A549 (cell line): ENCODE measurements around the gene TP53BP2. TPM values are rescaled to one million over a fixed set of nuclear protein-coding genes. Genes with fewer than 3 reads are reported as not detected.

Experiments
- ATAC-seq, 2 experiments: fragments of 200-7000 bp in 1 of 2; fragments of >200 bp in 1 of 2; cut with Nextera tagmentation in 1 of 2; cut with Tn5 transposase in 1 of 2; 3 replicates each; pipeline versions ENCODE4 v1.8.0 to v1.9.1; 2018 to 2020; ENCODE audit warnings: mild to moderate bottlenecking in 1 of 2, moderate library complexity in 1 of 2
- CTCF ChIA-PET: fragments of 300-600 bp; sonication (Branson Sonifier 250); formaldehyde crosslinking; extraction: SDS; loops from one replicate; lab custom pipeline; 2021; ENCODE audit warnings: antibody characterized with exemption, inconsistent platforms; lab: Yijun Ruan, JAX
- POLR2A ChIA-PET: fragments of 350-600 bp; formaldehyde crosslinking; extraction: SDS; loops from one replicate; lab custom pipeline; 2021; ENCODE audit warnings: antibody characterized with exemption, inconsistent platforms; lab: Yijun Ruan, JAX
- DNase-seq, 2 experiments: peaks; one replicate each; pipeline versions ENCODE4 v3.0.0 to v3.0.0-alpha.2; 2011 to 2016; ENCODE audit warnings: low read depth in 1 of 2, low spot score in 1 of 2
- FAIRE-seq: peaks from 2 replicates; lab custom pipeline; 2011; peaks lifted over from hg19 to GRCh38; lab: Jason Lieb, UNC
- H3K27ac ChIP-seq, 2 experiments: fragments of >200 bp; sonication (Bioruptor Twin); formaldehyde crosslinking; 3 replicates each; pipeline ENCODE4 v1.5.1; 2016 to 2017
- H3K4me1 ChIP-seq: fragments of >200 bp; sonication (Bioruptor Twin); formaldehyde crosslinking; 3 replicates; pipeline ENCODE4 v1.6.1; 2016
- H3K4me2 ChIP-seq: fragments of >200 bp; sonication (Bioruptor Twin); formaldehyde crosslinking; 3 replicates; pipeline ENCODE4 v1.6.1; 2016
- H3K4me3 ChIP-seq: fragments of >200 bp; sonication (Bioruptor Twin); formaldehyde crosslinking; 3 replicates; pipeline ENCODE4 v1.5.1; 2016
- H3K9me3 ChIP-seq: fragments of >200 bp; sonication (Bioruptor Twin); formaldehyde crosslinking; 3 replicates; pipeline ENCODE4 v1.6.1; 2016
- BHLHE40 ChIP-seq: IDR thresholded peaks from 2 replicates; pipeline ENCODE4 v1.6.1; 2012; ENCODE audit warnings: low read depth, low read length, inconsistent platforms
- CEBPB ChIP-seq, 2 experiments: fragments of >200 bp in 1 of 2; sonication (Bioruptor Twin) in 1 of 2; formaldehyde crosslinking in 1 of 2; IDR thresholded peaks; 2 replicates each; pipeline ENCODE4 v1.6.1; 2012 to 2016
- EHF ChIP-seq: fragments of 250-450 bp; sonication (Bioruptor Pico); IDR thresholded peaks from 2 replicates; pipeline ENCODE4 v1.5.0; 2020; ENCODE audit warnings: mild to moderate bottlenecking
- ESRRA ChIP-seq: fragments of 150-350 bp; IDR thresholded peaks from 2 replicates; pipeline ENCODE4 v1.6.1; 2014; ENCODE audit warnings: mild to moderate bottlenecking, low read length, borderline replicate concordance
- GATA3 ChIP-seq: IDR thresholded peaks from 2 replicates; pipeline ENCODE4 v1.6.1; 2012; ENCODE audit warnings: borderline replicate concordance
- HES2 ChIP-seq: fragments of >200 bp; sonication (Bioruptor Twin); formaldehyde crosslinking; IDR thresholded peaks from 2 replicates; pipeline ENCODE4 v1.6.1; 2016
- JUN ChIP-seq, 2 experiments: fragments of >200 bp; sonication (Bioruptor Twin); formaldehyde crosslinking; IDR thresholded peaks; 2 replicates in 1 of 2; 3 replicates in 1 of 2; pipeline ENCODE4 v1.6.1; 2016 to 2017
- JUNB ChIP-seq: fragments of >200 bp; sonication (Bioruptor Twin); formaldehyde crosslinking; IDR thresholded peaks from 2 replicates; pipeline ENCODE4 v1.6.1; 2016
- MAFK ChIP-seq: fragments of 450-650 bp; IDR thresholded peaks from 2 replicates; pipeline ENCODE4 v1.6.1; 2014; ENCODE audit not compliant: partially characterized antibody
- MAZ ChIP-seq: fragments of 150-350 bp; IDR thresholded peaks from 2 replicates; pipeline ENCODE4 v1.6.1; 2014; ENCODE audit warnings: antibody characterized with exemption, low read depth, low read length, borderline replicate concordance
- MYC ChIP-seq: IDR thresholded peaks from 2 replicates; pipeline ENCODE4 v1.6.1; 2012; ENCODE audit warnings: mild to moderate bottlenecking, inconsistent platforms, low read length, improper control_type of control experiment, borderline replicate concordance
- NPAS2 ChIP-seq: fragments of 250-450 bp; sonication (Bioruptor Pico); IDR thresholded peaks from 2 replicates; pipeline ENCODE4 v1.8.0; 2022; ENCODE audit warnings: mild to moderate bottlenecking, moderate library complexity, borderline replicate concordance
- NR3C1 ChIP-seq: fragments of >200 bp; sonication (Bioruptor Twin); formaldehyde crosslinking; IDR thresholded peaks from 3 replicates; pipeline ENCODE4 v1.6.1; 2017
- POLR2AphosphoS2 ChIP-seq: conservative IDR thresholded peaks from 2 replicates; pipeline ENCODE4 v1.6.1; 2012; ENCODE audit warnings: low read length, improper control_type of control experiment, inconsistent platforms
- RARB ChIP-seq: fragments of 250-450 bp; sonication (Bioruptor Pico); IDR thresholded peaks from 2 replicates; pipeline ENCODE4 v1.8.0; 2021; ENCODE audit warnings: mild to moderate bottlenecking, moderate library complexity
- RCOR1 ChIP-seq: fragments of 150-350 bp; IDR thresholded peaks from 2 replicates; pipeline ENCODE4 v1.6.1; 2014; ENCODE audit warnings: antibody characterized with exemption, low read length, low read depth
- REST ChIP-seq: fragments of 200-600 bp; sonication (generic); IDR thresholded peaks from 2 replicates; pipeline ENCODE4 v1.6.1; 2016; ENCODE audit warnings: antibody characterized with exemption, mild to moderate bottlenecking, moderate library complexity
- RFX5 ChIP-seq: fragments of 450-650 bp; IDR thresholded peaks from 2 replicates; pipeline ENCODE4 v1.7.1; 2014; ENCODE audit warnings: antibody characterized with exemption, mild to moderate bottlenecking, moderate library complexity
- RNF2 ChIP-seq: fragments of 200-600 bp; sonication (generic); IDR thresholded peaks from 2 replicates; pipeline ENCODE4 v1.6.1; 2016; ENCODE audit warnings: low read depth, mild to moderate bottlenecking, antibody characterized with exemption, moderate library complexity, borderline replicate concordance
- TP53 ChIP-seq: fragments of 250-450 bp; sonication (Bioruptor Pico); IDR thresholded peaks from 2 replicates; pipeline ENCODE4 v1.5.0; 2021; ENCODE audit warnings: mild to moderate bottlenecking, moderate library complexity
- ZC3H11A ChIP-seq: fragments of 450-650 bp; IDR thresholded peaks from 2 replicates; pipeline ENCODE4 v1.6.1; 2014; ENCODE audit warnings: antibody characterized with exemption, mild to moderate bottlenecking
- ZNF302 ChIP-seq: fragments of 250-450 bp; sonication (Bioruptor Pico); IDR thresholded peaks from 2 replicates; pipeline ENCODE4 v1.9.0; 2021; ENCODE audit warnings: inconsistent platforms, mild to moderate bottlenecking, moderate library complexity
- ZSCAN20 ChIP-seq: fragments of 250-450 bp; sonication (Bioruptor Pico); IDR thresholded peaks from 2 replicates; pipeline ENCODE4 v1.8.0; 2022; ENCODE audit warnings: mild to moderate bottlenecking, moderate library complexity
- WGBS: methylation state at CpG from one replicate; pipeline ENCODE4 v1.1.6; 2017; ENCODE audit errors: missing lambda C conversion rate; 5-methylcytosine and 5-hydroxymethylcytosine counted together
- polyA plus RNA-seq, 4 experiments: library from polyadenylated mRNA; depleted of rRNA in 3 of 4; stranded (reverse); fragments of >200 nt; fragmentation: RNase III in 1 of 4; extraction: RNeasy Plus Mini Kit Qiagen cat#74134 plus additional on column Dnase treatment in 1 of 4; gene quantifications; 2 replicates in 3 of 4; 3 replicates in 1 of 4; pipeline ENCODE4 v1.2.3, GENCODE V29; 2011 to 2017
- TF ChIP-seq, protein P1 (sequence below): IDR thresholded peaks from 2 replicates; pipeline ENCODE4 v1.6.1; 2012
- TF ChIP-seq, protein P2 (sequence below): fragments of >200 bp; sonication (Bioruptor Twin); formaldehyde crosslinking; IDR thresholded peaks from 3 replicates; pipeline ENCODE4 v1.5.1; 2016

Gene TP53BP2
- polyA plus RNA-seq, 2 of the 4 experiments (the other 2 are of a cell fraction): 14.0 to 33.5 TPM

- no peak overlapping the region for H3K4me2 ChIP-seq
- POLR2A ChIA-PET: no interaction called here
- no peak overlapping the region for H3K4me3 ChIP-seq
- TF ChIP-seq ZC3H11A (no peak), GATA3 (no peak), JUNB (no peak), RFX5 (no peak), RARB (CRISPR knock-in tag) (no peak), CEBPB (IDR thresholded peaks at IDR 0.05) (no peak), MAFK (no peak), RNF2 (no peak), POLR2AphosphoS2 (no peak), NR3C1 (no peak), ESRRA (no peak), TP53 (no peak)
- TF ChIP-seq, all 56 proteins: peak for 0
- FAIRE-seq (no peak), DNase-seq (no peak), ATAC-seq (no peak)
- Histone ChIP-seq H3K9me3 (no peaks in the 10 kb centered on the region), H3K27ac (no peak overlapping the region), H3K4me1 (no peaks in the 10 kb centered on the region)
- CTCF ChIA-PET: interaction anchor here (1.0 to 2.6 kb wide), 3 partner anchors 7 to 45 kb away, joined by 3 to 10 read pairs (median 5); partner anchors contain the start of gene TP53BP2
- WGBS: 89% methylated on average over 17 of the region's 17 CpGs
Measured at GRCh38 chr1:223856386-223856785, 10.6 kb upstream of the TP53BP2 start.

- TF ChIP-seq JUN (IDR thresholded peaks at IDR 0.05): no peak
- no peak for TF ChIP-seq MYC
- no peak for TF ChIP-seq ZNF302
- no peak for TF ChIP-seq BHLHE40
- no peak for TF ChIP-seq HES2
- TF ChIP-seq, protein P1, sequence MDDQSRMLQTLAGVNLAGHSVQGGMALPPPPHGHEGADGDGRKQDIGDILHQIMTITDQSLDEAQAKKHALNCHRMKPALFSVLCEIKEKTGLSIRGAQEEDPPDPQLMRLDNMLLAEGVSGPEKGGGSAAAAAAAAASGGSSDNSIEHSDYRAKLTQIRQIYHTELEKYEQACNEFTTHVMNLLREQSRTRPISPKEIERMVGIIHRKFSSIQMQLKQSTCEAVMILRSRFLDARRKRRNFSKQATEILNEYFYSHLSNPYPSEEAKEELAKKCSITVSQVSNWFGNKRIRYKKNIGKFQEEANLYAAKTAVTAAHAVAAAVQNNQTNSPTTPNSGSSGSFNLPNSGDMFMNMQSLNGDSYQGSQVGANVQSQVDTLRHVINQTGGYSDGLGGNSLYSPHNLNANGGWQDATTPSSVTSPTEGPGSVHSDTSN: no peak
- no peak for TF ChIP-seq NPAS2 (CRISPR knock-in tag)
- no peak for TF ChIP-seq ESRRA
- TF ChIP-seq ZC3H11A: no peak
- no peak for TF ChIP-seq REST
- TF ChIP-seq, protein P2, sequence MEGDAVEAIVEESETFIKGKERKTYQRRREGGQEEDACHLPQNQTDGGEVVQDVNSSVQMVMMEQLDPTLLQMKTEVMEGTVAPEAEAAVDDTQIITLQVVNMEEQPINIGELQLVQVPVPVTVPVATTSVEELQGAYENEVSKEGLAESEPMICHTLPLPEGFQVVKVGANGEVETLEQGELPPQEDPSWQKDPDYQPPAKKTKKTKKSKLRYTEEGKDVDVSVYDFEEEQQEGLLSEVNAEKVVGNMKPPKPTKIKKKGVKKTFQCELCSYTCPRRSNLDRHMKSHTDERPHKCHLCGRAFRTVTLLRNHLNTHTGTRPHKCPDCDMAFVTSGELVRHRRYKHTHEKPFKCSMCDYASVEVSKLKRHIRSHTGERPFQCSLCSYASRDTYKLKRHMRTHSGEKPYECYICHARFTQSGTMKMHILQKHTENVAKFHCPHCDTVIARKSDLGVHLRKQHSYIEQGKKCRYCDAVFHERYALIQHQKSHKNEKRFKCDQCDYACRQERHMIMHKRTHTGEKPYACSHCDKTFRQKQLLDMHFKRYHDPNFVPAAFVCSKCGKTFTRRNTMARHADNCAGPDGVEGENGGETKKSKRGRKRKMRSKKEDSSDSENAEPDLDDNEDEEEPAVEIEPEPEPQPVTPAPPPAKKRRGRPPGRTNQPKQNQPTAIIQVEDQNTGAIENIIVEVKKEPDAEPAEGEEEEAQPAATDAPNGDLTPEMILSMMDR: no peak
- TF ChIP-seq RFX5: no peak
- no peak for TF ChIP-seq RARB (CRISPR knock-in tag)
- TF ChIP-seq MAFK: no peak
- no peak for TF ChIP-seq EHF (CRISPR knock-in tag)
- no peak for TF ChIP-seq ZSCAN20
- no peak for TF ChIP-seq RCOR1
- no peak for TF ChIP-seq MAZ
- TF ChIP-seq, all 56 proteins: peak for 0
- FAIRE-seq (no peak), DNase-seq (no peak), ATAC-seq (no peak)
- Histone ChIP-seq H3K4me2 (no peak overlapping the region), H3K27ac (no peak overlapping the region), H3K4me3 (no peak overlapping the region), H3K4me1 (no peaks in the 10 kb centered on the region), H3K9me3 (no peaks in the 10 kb centered on the region)
- WGBS: 90% methylated on average over 1 of the region's 1 CpG
- POLR2A ChIA-PET: no interaction called here
- CTCF ChIA-PET: interaction anchor here (0.9 to 1.1 kb wide), 2 partner anchors 13 to 17 kb away, joined by 3 read pairs; no protein-coding TSS in a partner anchor
Measured at GRCh38 chr1:223853748-223854147, 8.0 kb upstream of the TP53BP2 start.
